Endometrium (tissue), 2 donors: ENCODE measurements around the gene IQCE.
"Not testable (repeated sequence)": the region's sequence is repeated elsewhere in the genome, so short reads cannot be mapped to it uniquely, and the experiment has no call there.

Experiments
- FAIRE-seq: peaks from 2 replicates; lab custom pipeline; 2012; peaks lifted over from hg19 to GRCh38; lab: Jason Lieb, UNC
- donor health status: control.
- donor health status: control.

Gene IQCE

GRCh38 chr7:2533566-2533965 is 25.2 kb upstream of the IQCE start:
- not testable (repeated sequence) for FAIRE-seq

GRCh38 chr7:2534214-2534613 is 24.6 kb upstream of the IQCE start:
- FAIRE-seq = not testable (repeated sequence)

- not testable (repeated sequence) for FAIRE-seq
Observed at GRCh38 chr7:2535872-2536627, 22.7 kb upstream of the IQCE start.

GRCh38 chr7:2537981-2538851 is 20.6 kb upstream of the IQCE start:
- FAIRE-seq = no peak

GRCh38 chr7:2539031-2539911 is 19.5 kb upstream of the IQCE start:
- no peak for FAIRE-seq

- no peak for FAIRE-seq
Observed at GRCh38 chr7:2540133-2540532, 18.6 kb upstream of the IQCE start.

- no peak for FAIRE-seq
Observed at GRCh38 chr7:2540641-2541051, 18.1 kb upstream of the IQCE start.

GRCh38 chr7:2541291-2542010 is 17.3 kb upstream of the IQCE start:
- no peak for FAIRE-seq

- FAIRE-seq = no peak
Observed at GRCh38 chr7:2542011-2542915, 16.5 kb upstream of the IQCE start.

- FAIRE-seq = no peak
Observed at GRCh38 chr7:2542916-2543871, 15.6 kb upstream of the IQCE start.

- FAIRE-seq = no peak
Observed at GRCh38 chr7:2544541-2545188, 14.1 kb upstream of the IQCE start.

GRCh38 chr7:2545746-2546425 is 12.9 kb upstream of the IQCE start:
- no peak for FAIRE-seq

GRCh38 chr7:2546776-2547586 is 11.8 kb upstream of the IQCE start:
- FAIRE-seq = no peak

- FAIRE-seq = no peak
Observed at GRCh38 chr7:2551418-2551817, 7.4 kb upstream of the IQCE start.

- FAIRE-seq = no peak
Observed at GRCh38 chr7:2553108-2553507, 5.7 kb upstream of the IQCE start.

- FAIRE-seq = no peak
Observed at GRCh38 chr7:2553831-2554581, 4.8 kb upstream of the IQCE start.

GRCh38 chr7:2554661-2555111 is 4.1 kb upstream of the IQCE start:
- FAIRE-seq = no peak
